ENCODE measurements around the gene NIM1K.

DNA sequence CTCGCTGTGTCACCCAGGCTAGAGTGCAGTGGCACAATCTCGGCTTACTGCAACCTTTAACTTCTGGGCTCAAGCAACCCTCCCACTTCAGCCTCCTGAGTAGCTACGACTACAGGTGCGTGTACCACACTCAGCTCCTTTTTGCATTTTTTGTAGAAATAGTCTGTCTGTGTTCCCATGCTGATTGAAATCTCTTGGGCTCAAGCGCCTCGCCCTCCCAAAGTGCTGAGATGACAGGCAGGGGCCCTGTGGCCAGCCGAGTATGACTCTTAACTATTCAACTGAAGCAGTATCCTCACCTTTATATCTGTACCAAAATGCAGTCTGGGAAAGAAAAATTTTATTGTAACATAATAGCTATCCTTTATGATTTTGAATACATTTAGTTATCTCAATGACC lies 12.2 kb upstream of the NIM1K start:
- TF ChIP-seq EZH2 (IDR thresholded peaks at IDR 0.05; ENCODE audit: borderline replicate concordance, low read depth, low read length, severe bottlenecking) (no peak), POLR2A (IDR thresholded peaks at IDR 0.05; ENCODE audit: low read depth, low read length) (no peak)
- TF ChIP-seq, protein P1, sequence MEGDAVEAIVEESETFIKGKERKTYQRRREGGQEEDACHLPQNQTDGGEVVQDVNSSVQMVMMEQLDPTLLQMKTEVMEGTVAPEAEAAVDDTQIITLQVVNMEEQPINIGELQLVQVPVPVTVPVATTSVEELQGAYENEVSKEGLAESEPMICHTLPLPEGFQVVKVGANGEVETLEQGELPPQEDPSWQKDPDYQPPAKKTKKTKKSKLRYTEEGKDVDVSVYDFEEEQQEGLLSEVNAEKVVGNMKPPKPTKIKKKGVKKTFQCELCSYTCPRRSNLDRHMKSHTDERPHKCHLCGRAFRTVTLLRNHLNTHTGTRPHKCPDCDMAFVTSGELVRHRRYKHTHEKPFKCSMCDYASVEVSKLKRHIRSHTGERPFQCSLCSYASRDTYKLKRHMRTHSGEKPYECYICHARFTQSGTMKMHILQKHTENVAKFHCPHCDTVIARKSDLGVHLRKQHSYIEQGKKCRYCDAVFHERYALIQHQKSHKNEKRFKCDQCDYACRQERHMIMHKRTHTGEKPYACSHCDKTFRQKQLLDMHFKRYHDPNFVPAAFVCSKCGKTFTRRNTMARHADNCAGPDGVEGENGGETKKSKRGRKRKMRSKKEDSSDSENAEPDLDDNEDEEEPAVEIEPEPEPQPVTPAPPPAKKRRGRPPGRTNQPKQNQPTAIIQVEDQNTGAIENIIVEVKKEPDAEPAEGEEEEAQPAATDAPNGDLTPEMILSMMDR (IDR thresholded peaks at IDR 0.05; ENCODE audit: extremely low read depth in 1 of 2, insufficient read depth in 1 of 2, low read depth in 1 of 2, low read length in 2 of 2) = no peak
